Right lobe of liver (tissue), 6 donors: ENCODE measurements around the gene NUDC. TPM values are rescaled to one million over a fixed set of nuclear protein-coding genes. Genes with fewer than 3 reads are reported as not detected.

Experiments
- ATAC-seq, 4 donors: fragments of 200-7000 bp; cut with Tn5 transposase; one replicate each; pipeline ENCODE4 v1.9.1; 2020; ENCODE audit warnings: mild to moderate bottlenecking in 4 of 4, moderate library complexity in 4 of 4
- DNase-seq, 3 donors: peaks; one replicate each; pipeline ENCODE4 v3.0.0-alpha.2; 2020
- H3K27ac ChIP-seq, 3 donors: fragments of 200-600 bp; one replicate each; pipeline ENCODE4 v1.8.0; 2022
- H3K27me3 ChIP-seq, 2 donors: fragments of 200-600 bp; one replicate each; pipeline ENCODE4 v1.8.0; 2022
- H3K36me3 ChIP-seq, 4 donors: fragments of 200-600 bp; sonication (generic) in 1 of 4; one replicate each; pipeline versions ENCODE4 v1.5.1 to v1.8.0; 2017 to 2022; ENCODE audit warnings: control low read depth in 1 of 4
- H3K4me1 ChIP-seq, 4 donors: fragments of 200-600 bp; sonication (generic) in 1 of 4; one replicate each; pipeline versions ENCODE4 v1.5.1 to v1.8.0; 2017 to 2022; ENCODE audit warnings: control low read depth in 1 of 4
- H3K4me3 ChIP-seq, 3 donors: fragments of 200-600 bp; one replicate each; pipeline ENCODE4 v1.8.0; 2022
- H3K9me3 ChIP-seq, 4 donors: fragments of 200-600 bp; sonication (generic) in 1 of 4; one replicate each; pipeline versions ENCODE4 v1.5.1 to v1.8.0; 2017 to 2022; ENCODE audit warnings: control low read depth in 1 of 4
- CTCF ChIP-seq, 4 donors: fragments of 200-600 bp in 3 of 4; fragments of 450-650 bp in 1 of 4; IDR thresholded peaks; one replicate each; pipeline versions ENCODE4 v1.5.1 to v1.8.0; 2016 to 2022; ENCODE audit warnings: antibody characterized with exemption in 4 of 4, mild to moderate bottlenecking in 2 of 4
- POLR2A ChIP-seq: fragments of 450-650 bp; IDR thresholded peaks from one replicate; pipeline ENCODE4 v1.6.1; 2017; ENCODE audit warnings: antibody characterized with exemption, mild to moderate bottlenecking
- WGBS: methylation state at CpG from one replicate; pipeline ENCODE4 v1.1.6; 2018; ENCODE audit warnings: low coverage, low lambda C conversion rate; ENCODE audit not compliant: insufficient coverage; ENCODE audit errors: missing lambda C conversion rate; 5-methylcytosine and 5-hydroxymethylcytosine counted together
- intact Hi-C, 2 donors: fragments of 100-400 bp; cut with DNase I; formaldehyde crosslinking; loops; one replicate each; pipeline versions ENCODE4 v1.11.2 to v1.14.1; 2022
- total RNA-seq, 6 experiments: library from RNA; depleted of rRNA in 2 of 6; stranded (reverse); fragments of >200 nt in 2 of 6; fragmentation: NEBNext Ultra II Directional in 3 of 6; extraction: Animal tissue kit (Norgen Biotek cat#: 25700) in 3 of 6; gene quantifications; one replicate each; pipeline versions ENCODE4 v1.1.0 to v1.2.4, GENCODE V29; 2016 to 2023
- donor health status: DM: no; HTN: yes; CAD: no.
- donor health status: DM: no; HTN: no; CAD: no.
- donor health status: DM: no; HTN: no; CAD: no.
- donor health status: DM: no; HTN: yes; CAD: no.
- donor health status: DM: no; HTN: yes; CAD: no.

NUDC gene
- total RNA-seq, 6 experiments from 2014 or later, result 40.9 to 60.8 (median 48.4) TPM

GRCh38 chr1:26900815-26901511, 20.6 kb upstream of the NUDC start:
- ATAC-seq, result no peak
- TF ChIP-seq CTCF (IDR thresholded peaks at IDR 0.05), result no peak
- TF ChIP-seq POLR2A, result no peak
- intact Hi-C loops, result no loop called here
- H3K27ac ChIP-seq, result peak overlapping the region; percentile 41 to 72 (median 64)
- 47% methylated on average over 10 of the region's 18 CpGs for WGBS
- peaks cover 0 to 11% (median 4%) of the 10 kb centered on the region in 4 donors for H3K36me3 ChIP-seq
- peak in 1 of 3 donors; percentile 22 for DNase-seq
- peaks cover 0 to 25% (median 6%) of the 10 kb centered on the region in 4 donors for H3K4me1 ChIP-seq
- H3K4me3 ChIP-seq, result peak overlapping the region; percentile 77 to 82 (median 81)
- H3K27me3 ChIP-seq, result no peaks in the 10 kb centered on the region
- no peaks in the 10 kb centered on the region for H3K9me3 ChIP-seq

GRCh38 chr1:26907071-26907917, 14.2 kb upstream of the NUDC start:
- H3K4me3 ChIP-seq, result no peak overlapping the region
- no peaks in the 10 kb centered on the region for H3K27me3 ChIP-seq
- peak; percentile 9 to 74 (median 40) for ATAC-seq
- H3K9me3 ChIP-seq, result no peaks in the 10 kb centered on the region
- H3K4me1 ChIP-seq, result peaks cover 0 to 29% (median 7%) of the 10 kb centered on the region in 4 donors
- WGBS, result 54% methylated on average over 4 of the region's 6 CpGs
- peak in 2 of 3 donors; percentile 52 to 76 for DNase-seq
- peak overlapping the region in 1 of 3 donors; percentile 46 for H3K27ac ChIP-seq
- H3K36me3 ChIP-seq, result peaks cover 0 to 17% (median 8%) of the 10 kb centered on the region in 4 donors
- intact Hi-C loops, result no loop called here
- TF ChIP-seq CTCF (IDR thresholded peaks at IDR 0.05), result no peak
- no peak for TF ChIP-seq POLR2A

- no peaks in the 10 kb centered on the region for H3K9me3 ChIP-seq
- TF ChIP-seq POLR2A (no peak), CTCF (IDR thresholded peaks at IDR 0.05) (no peak)
- H3K27me3 ChIP-seq, result no peaks in the 10 kb centered on the region
- ATAC-seq (no peak), DNase-seq (no peak)
- H3K4me3 ChIP-seq, result no peak overlapping the region
- peaks cover 0 to 26% (median 7%) of the 10 kb centered on the region in 4 donors for H3K4me1 ChIP-seq
- H3K27ac ChIP-seq, result peak overlapping the region in 1 of 3 donors; percentile 82
- intact Hi-C loops, result no loop called here
- peaks cover 0 to 18% (median 8%) of the 10 kb centered on the region in 4 donors for H3K36me3 ChIP-seq
- 14% methylated on average over 1 of the region's 3 CpGs for WGBS
Observed at GRCh38 chr1:26909951-26910342, 11.6 kb upstream of the NUDC start.

- Histone ChIP-seq H3K4me3 (peak overlapping the region in 2 of 3 donors; percentile 80 to 87), H3K27ac (peak overlapping the region in 1 of 3 donors; percentile 82), H3K27me3 (no peaks in the 10 kb centered on the region), H3K36me3 (peaks cover 0 to 18% (median 8%) of the 10 kb centered on the region in 4 donors), H3K9me3 (no peaks in the 10 kb centered on the region), H3K4me1 (peaks cover 0 to 32% (median 10%) of the 10 kb centered on the region in 4 donors)
- WGBS, result 23% methylated on average over 4 of the region's 4 CpGs
- DNase-seq (peak in 2 of 3 donors; percentile 47 to 66), ATAC-seq (peak; percentile 0 to 42 (median 10))
- intact Hi-C loops, result no loop called here
- TF ChIP-seq POLR2A (peak; percentile 18), CTCF (IDR thresholded peaks at IDR 0.05) (no peak)
Observed at GRCh38 chr1:26910343-26911160, 11.0 kb upstream of the NUDC start.
